CD14-positive monocyte (primary cell): ENCODE measurements around the gene TNFRSF8. TPM values are rescaled to one million over a fixed set of nuclear protein-coding genes. Genes with fewer than 3 reads are reported as not detected.

ENCODE experiments used
- DNase-seq, 3 donors: peaks; one replicate each; pipeline ENCODE4 v3.0.0-alpha.2; 2011 to 2022
- H2AFZ ChIP-seq: 2 replicates; pipeline ENCODE4 v1.6.0; 2012; ENCODE audit warnings: mild to moderate bottlenecking, low read depth, low read length, inconsistent platforms; ENCODE audit not compliant: insufficient read depth, poor library complexity, severe bottlenecking
- H3K27ac ChIP-seq, 2 donors: 1 replicate in 1 of 2; 2 replicates in 1 of 2; pipeline ENCODE4 v1.5.1; 2012 to 2013; ENCODE audit warnings: low read length in 2 of 2, control low read depth in 1 of 2, inconsistent platforms in 1 of 2, low read depth in 1 of 2, mild to moderate bottlenecking in 1 of 2
- H3K27me3 ChIP-seq, 2 donors: one replicate each; pipeline versions ENCODE4 v1.6.0 to v1.6.1; 2011 to 2013; ENCODE audit warnings: low read length in 2 of 2; ENCODE audit not compliant: control insufficient read depth in 2 of 2, insufficient read depth in 2 of 2
- H3K36me3 ChIP-seq, 2 donors: replicated peaks in 1 of 2; 1 replicate in 1 of 2; 2 replicates in 1 of 2; pipeline versions ENCODE4 v1.5.1 to v1.6.1; 2012 to 2013; ENCODE audit warnings: low read length in 2 of 2, control low read depth in 1 of 2, inconsistent platforms in 1 of 2, mild to moderate bottlenecking in 1 of 2; ENCODE audit not compliant: insufficient read depth in 2 of 2, control insufficient read depth in 1 of 2
- H3K4me1 ChIP-seq, 2 donors: 1 replicate in 1 of 2; 2 replicates in 1 of 2; pipeline versions ENCODE4 v1.5.1 to v1.6.1; 2012 to 2013; ENCODE audit warnings: low read length in 2 of 2, control low read depth in 1 of 2, inconsistent platforms in 1 of 2, mild to moderate bottlenecking in 1 of 2, moderate library complexity in 1 of 2; ENCODE audit not compliant: insufficient read depth in 2 of 2, control insufficient read depth in 1 of 2
- H3K4me2 ChIP-seq: replicated peaks from 2 replicates; pipeline ENCODE3; 2012; ENCODE audit warnings: low read length, moderate library complexity, mild to moderate bottlenecking; ENCODE audit not compliant: poor library complexity, severe bottlenecking; ENCODE audit errors: extremely low read depth
- H3K4me3 ChIP-seq, 3 experiments: fragments of 200-600 bp in 1 of 3; sonication (generic) in 1 of 3; replicated peaks in 1 of 3; 1 replicate in 2 of 3; 2 replicates in 1 of 3; pipeline ENCODE4 v1.5.1; 2011 to 2013; ENCODE audit warnings: low read length in 3 of 3, mild to moderate bottlenecking in 3 of 3, control low read depth in 2 of 3, low read depth in 2 of 3, inconsistent platforms in 1 of 3, moderate library complexity in 1 of 3
- H3K79me2 ChIP-seq: 2 replicates; pipeline ENCODE4 v1.6.0; 2012; ENCODE audit warnings: mild to moderate bottlenecking, control low read depth, inconsistent platforms, low read length, moderate library complexity; ENCODE audit not compliant: insufficient read depth
- H3K9ac ChIP-seq: 2 replicates; pipeline ENCODE4 v1.6.0; 2017; ENCODE audit warnings: low read length, mild to moderate bottlenecking; ENCODE audit not compliant: insufficient read depth, poor library complexity, severe bottlenecking
- H3K9me3 ChIP-seq, 2 donors: replicated peaks in 1 of 2; 1 replicate in 1 of 2; 2 replicates in 1 of 2; pipeline versions ENCODE4 v1.5.1 to v1.6.1; 2012 to 2013; ENCODE audit warnings: low read length in 2 of 2, control low read depth in 1 of 2; ENCODE audit not compliant: control insufficient read depth in 1 of 2, insufficient read depth in 1 of 2
- H4K20me1 ChIP-seq: 2 replicates; pipeline ENCODE4 v1.6.0; 2012; ENCODE audit warnings: mild to moderate bottlenecking, low read length, control low read depth, moderate library complexity; ENCODE audit not compliant: insufficient read depth
- H3K27ac Mint-ChIP-seq, 7 donors: one replicate each; pipeline ENCODE4 v1.8.0; 2020; ENCODE audit warnings: mild to moderate bottlenecking in 7 of 7, mixed read lengths in 7 of 7, moderate library complexity in 6 of 7, inconsistent platforms in 2 of 7
- H3K27me3 Mint-ChIP-seq, 3 donors: one replicate each; pipeline ENCODE4 v1.8.0; 2021 to 2022; ENCODE audit warnings: low read depth in 3 of 3, mild to moderate bottlenecking in 3 of 3, mixed read lengths in 3 of 3, moderate library complexity in 3 of 3, inconsistent platforms in 1 of 3
- H3K36me3 Mint-ChIP-seq, 2 donors: one replicate each; pipeline ENCODE4 v1.8.0; 2020; ENCODE audit warnings: mixed read lengths in 2 of 2, inconsistent platforms in 1 of 2, mild to moderate bottlenecking in 1 of 2
- H3K4me1 Mint-ChIP-seq: one replicate; pipeline ENCODE4 v1.8.0; 2020; ENCODE audit warnings: mild to moderate bottlenecking, mixed read lengths
- H3K4me3 Mint-ChIP-seq, 2 donors: one replicate each; pipeline ENCODE4 v1.8.0; 2020; ENCODE audit warnings: mild to moderate bottlenecking in 2 of 2, mixed read lengths in 2 of 2, moderate library complexity in 1 of 2
- H3K9me3 Mint-ChIP-seq, 7 donors: one replicate each; pipeline ENCODE4 v1.8.0; 2020 to 2022; ENCODE audit warnings: mixed read lengths in 7 of 7, mild to moderate bottlenecking in 6 of 7, moderate library complexity in 6 of 7, inconsistent platforms in 2 of 7
- WGBS: methylation state at CpG from one replicate; pipeline ENCODE4 v1.1.5; 2013; ENCODE audit warnings: missing lambda C conversion rate; ENCODE audit not compliant: insufficient coverage; 5-methylcytosine and 5-hydroxymethylcytosine counted together
- intact Hi-C, 2 donors: fragments of 100-400 bp; cut with micrococcal nuclease; formaldehyde crosslinking; loops; one replicate each; pipeline versions ENCODE4 v1.15.0 to v1.15.1; 2023
- polyA plus RNA-seq, 3 donors: library from polyadenylated mRNA; depleted of rRNA in 1 of 3; unstranded in 2 of 3; stranded (reverse) in 1 of 3; fragments of 300-500 nt in 2 of 3; fragments of >200 nt in 1 of 3; fragmentation: Illumina TruSeq in 2 of 3; gene quantifications; 1 replicate in 2 of 3; 2 replicates in 1 of 3; pipeline ENCODE4 v1.2.3, GENCODE V29; 2012 to 2021
- TF ChIP-seq, protein P1 (sequence below): fragments of 200-600 bp; IDR thresholded peaks from one replicate; pipeline ENCODE4 v1.8.0; 2022; ENCODE audit warnings: antibody characterized with exemption, mild to moderate bottlenecking

Gene TNFRSF8
- polyA plus RNA-seq, 3 donors: 10.9 to 11.9 (median 11.8) TPM

- Mint-ChIP-seq H3K27ac (peak overlapping the region in 2 of 7 donors; percentile 27 to 37), H3K36me3 (no peaks in the 10 kb centered on the region), H3K4me1 (peaks cover 24% of the 10 kb centered on the region), H3K9me3 (peaks cover 3 to 19% (median 6%) of the 10 kb centered on the region in 7 donors), H3K4me3 (peak overlapping the region in 1 of 2 donors; percentile 39), H3K27me3 (peaks cover 1 to 7% (median 5%) of the 10 kb centered on the region in 3 donors)
- Histone ChIP-seq H3K9me3 (no peaks in the 10 kb centered on the region), H3K27me3 (no peaks in the 10 kb centered on the region), H2AFZ (peak overlapping the region; percentile 46), H3K36me3 (no peaks in the 10 kb centered on the region), H3K4me1 (peaks cover 20 to 22% of the 10 kb centered on the region in 2 donors), H3K9ac (no peak overlapping the region), H3K4me3 (no peak overlapping the region), H4K20me1 (no peaks in the 10 kb centered on the region), H3K4me2 (no peak overlapping the region), H3K79me2 (no peaks in the 10 kb centered on the region), H3K27ac (no peak overlapping the region)
- intact Hi-C loops: no loop called here
- TF ChIP-seq, protein P1, sequence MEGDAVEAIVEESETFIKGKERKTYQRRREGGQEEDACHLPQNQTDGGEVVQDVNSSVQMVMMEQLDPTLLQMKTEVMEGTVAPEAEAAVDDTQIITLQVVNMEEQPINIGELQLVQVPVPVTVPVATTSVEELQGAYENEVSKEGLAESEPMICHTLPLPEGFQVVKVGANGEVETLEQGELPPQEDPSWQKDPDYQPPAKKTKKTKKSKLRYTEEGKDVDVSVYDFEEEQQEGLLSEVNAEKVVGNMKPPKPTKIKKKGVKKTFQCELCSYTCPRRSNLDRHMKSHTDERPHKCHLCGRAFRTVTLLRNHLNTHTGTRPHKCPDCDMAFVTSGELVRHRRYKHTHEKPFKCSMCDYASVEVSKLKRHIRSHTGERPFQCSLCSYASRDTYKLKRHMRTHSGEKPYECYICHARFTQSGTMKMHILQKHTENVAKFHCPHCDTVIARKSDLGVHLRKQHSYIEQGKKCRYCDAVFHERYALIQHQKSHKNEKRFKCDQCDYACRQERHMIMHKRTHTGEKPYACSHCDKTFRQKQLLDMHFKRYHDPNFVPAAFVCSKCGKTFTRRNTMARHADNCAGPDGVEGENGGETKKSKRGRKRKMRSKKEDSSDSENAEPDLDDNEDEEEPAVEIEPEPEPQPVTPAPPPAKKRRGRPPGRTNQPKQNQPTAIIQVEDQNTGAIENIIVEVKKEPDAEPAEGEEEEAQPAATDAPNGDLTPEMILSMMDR: no peak
- 37% methylated on average over 4 of the region's 9 CpGs for WGBS
- DNase-seq: peak in 1 of 3 donors; percentile 48
These were observed 24.8 kb downstream of the TNFRSF8 start for GRCh38 chr1:12087797-12088314.

- intact Hi-C loops: no loop called here
- H4K20me1 ChIP-seq: no peaks in the 10 kb centered on the region
- H3K27me3 ChIP-seq: no peaks in the 10 kb centered on the region
- DNase-seq: peak in 1 of 3 donors; percentile 22
- TF ChIP-seq, protein P1: no peak
- Mint-ChIP-seq H3K4me1 (peaks cover 24% of the 10 kb centered on the region), H3K9me3 (peaks cover 3 to 18% (median 6%) of the 10 kb centered on the region in 7 donors), H3K27ac (peak overlapping the region in 2 of 7 donors; percentile 14 to 24), H3K36me3 (no peaks in the 10 kb centered on the region), H3K27me3 (peaks cover 1 to 7% (median 5%) of the 10 kb centered on the region in 3 donors), H3K4me3 (peak overlapping the region in 1 of 2 donors; percentile 20)
- 0% methylated on average over 2 of the region's 6 CpGs for WGBS
- no peak overlapping the region for H3K4me2 ChIP-seq
- no peak overlapping the region for H3K9ac ChIP-seq
- H3K4me3 ChIP-seq: no peak overlapping the region
- peaks cover 20 to 22% of the 10 kb centered on the region in 2 donors for H3K4me1 ChIP-seq
- H3K36me3 ChIP-seq: no peaks in the 10 kb centered on the region
- H2AFZ ChIP-seq: peak overlapping the region; percentile 46
- H3K79me2 ChIP-seq: no peaks in the 10 kb centered on the region
- H3K27ac ChIP-seq: no peak overlapping the region
- H3K9me3 ChIP-seq: no peaks in the 10 kb centered on the region
These were observed 25.5 kb downstream of the TNFRSF8 start for GRCh38 chr1:12088607-12089006.
